B cell (primary cell): ENCODE measurements around the gene OR56A3. TPM values are rescaled to one million over a fixed set of nuclear protein-coding genes. Genes with fewer than 3 reads are reported as not detected.

ENCODE experiments used
- ATAC-seq: fragments of 200-7000 bp; cut with Tn5 transposase; one replicate; pipeline ENCODE4 v1.10.0; 2021; ENCODE audit warnings: low read depth, mild to moderate bottlenecking, moderate number of reproducible peaks, moderate library complexity
- CTCF ChIA-PET: fragments of 350-600 bp; sonication (Branson Sonifier 250); formaldehyde crosslinking; loops from one replicate; lab custom pipeline; 2021; ENCODE audit warnings: antibody characterized with exemption, inconsistent platforms; lab: Charles Lee
- POLR2A ChIA-PET: fragments of 350-600 bp; sonication (Branson Sonifier 250); formaldehyde crosslinking; loops from one replicate; lab custom pipeline; 2021; ENCODE audit warnings: antibody characterized with exemption; lab: Charles Lee
- DNase-seq: peaks from one replicate; pipeline ENCODE4 v3.0.0; 2013
- H2AFZ ChIP-seq: 2 replicates; pipeline ENCODE4 v1.6.1; 2012; ENCODE audit warnings: mild to moderate bottlenecking, low read depth, low read length; ENCODE audit not compliant: insufficient read depth, poor library complexity, severe bottlenecking
- H3K27ac ChIP-seq, 2 donors: 1 replicate in 1 of 2; 2 replicates in 1 of 2; pipeline ENCODE4 v1.5.1; 2012 to 2013; ENCODE audit warnings: low read length in 2 of 2, mild to moderate bottlenecking in 2 of 2, moderate library complexity in 1 of 2
- H3K27me3 ChIP-seq, 4 experiments: fragments of 200-600 bp in 1 of 4; sonication (generic) in 1 of 4; replicated peaks in 1 of 4; 1 replicate in 2 of 4; 2 replicates in 2 of 4; pipeline versions ENCODE4 v1.6.1 to v1.7.0; 2013 to 2016; ENCODE audit warnings: low read length in 3 of 4, mild to moderate bottlenecking in 2 of 4, mixed read lengths in 1 of 4, moderate library complexity in 1 of 4; ENCODE audit not compliant: insufficient read depth in 4 of 4, control insufficient read depth in 3 of 4; ENCODE audit errors: control extremely low read depth in 1 of 4
- H3K36me3 ChIP-seq, 2 experiments: replicated peaks in 1 of 2; 1 replicate in 1 of 2; 2 replicates in 1 of 2; pipeline versions ENCODE4 v1.6.1 to v1.7.1; 2013; ENCODE audit warnings: low read length in 1 of 2; ENCODE audit not compliant: insufficient read depth in 2 of 2, control insufficient read depth in 1 of 2; ENCODE audit errors: control extremely low read depth in 1 of 2, extremely low read depth in 1 of 2
- H3K4me1 ChIP-seq, 2 donors: fragments of 200-600 bp in 1 of 2; sonication (generic) in 1 of 2; 1 replicate in 1 of 2; 2 replicates in 1 of 2; pipeline versions ENCODE4 v1.5.1 to v1.6.1; 2013 to 2017; ENCODE audit warnings: low read length in 2 of 2; ENCODE audit not compliant: control insufficient read depth in 2 of 2, insufficient read depth in 2 of 2
- H3K4me2 ChIP-seq: replicated peaks from 2 replicates; pipeline ENCODE3; 2012; ENCODE audit warnings: mild to moderate bottlenecking, low read depth, low read length; ENCODE audit not compliant: poor library complexity, severe bottlenecking
- H3K4me3 ChIP-seq, 5 experiments: fragments of 200-600 bp in 1 of 5; sonication (generic) in 1 of 5; 1 replicate in 3 of 5; 2 replicates in 2 of 5; pipeline versions ENCODE4 v1.5.1 to v1.7.0; 2011 to 2016; ENCODE audit warnings: low read length in 4 of 5, mild to moderate bottlenecking in 4 of 5, low read depth in 2 of 5, control low read depth in 1 of 5, moderate library complexity in 1 of 5; ENCODE audit not compliant: insufficient read depth in 1 of 5; ENCODE audit errors: control extremely low read depth in 1 of 5, extremely low read depth in 1 of 5
- H3K79me2 ChIP-seq: fragments of 200-600 bp; sonication (generic); one replicate; pipeline ENCODE4 v1.6.0; 2016; ENCODE audit warnings: low read length; ENCODE audit not compliant: control insufficient read depth, insufficient read depth
- H3K9ac ChIP-seq: fragments of 200-600 bp; sonication (generic); 2 replicates; pipeline ENCODE4 v1.6.1; 2017; ENCODE audit warnings: mild to moderate bottlenecking, low read length, moderate library complexity
- H3K9me3 ChIP-seq, 3 donors: one replicate each; pipeline versions ENCODE4 v1.6.1 to v1.7.1; 2013; ENCODE audit warnings: low read length in 2 of 3; ENCODE audit not compliant: control insufficient read depth in 2 of 3, insufficient read depth in 1 of 3; ENCODE audit errors: control extremely low read depth in 1 of 3
- H4K20me1 ChIP-seq: 2 replicates; pipeline ENCODE4 v1.6.0; 2012; ENCODE audit warnings: mild to moderate bottlenecking, low read length; ENCODE audit not compliant: insufficient read depth, control insufficient read depth, poor library complexity, severe bottlenecking
- H3K27ac Mint-ChIP-seq: one replicate; pipeline ENCODE4 v1.8.0; 2021; ENCODE audit warnings: mixed read lengths
- H3K27me3 Mint-ChIP-seq: one replicate; pipeline ENCODE4 v1.8.0; 2021; ENCODE audit warnings: mixed read lengths
- H3K4me1 Mint-ChIP-seq: one replicate; pipeline ENCODE4 v1.8.0; 2021; ENCODE audit warnings: mixed read lengths
- H3K4me3 Mint-ChIP-seq: one replicate; pipeline ENCODE4 v1.8.0; 2021; ENCODE audit warnings: mixed read lengths
- H3K9me3 Mint-ChIP-seq: one replicate; pipeline ENCODE4 v1.8.0; 2022; ENCODE audit warnings: mixed read lengths; ENCODE audit not compliant: insufficient read depth
- CTCF ChIP-seq: fragments of 200-600 bp; IDR thresholded peaks from one replicate; pipeline ENCODE4 v1.8.0; 2022; ENCODE audit warnings: antibody characterized with exemption, mild to moderate bottlenecking
- EZH2 ChIP-seq: IDR thresholded peaks from 2 replicates; pipeline ENCODE4 v1.6.1; 2012; ENCODE audit warnings: borderline replicate concordance, low read depth, mild to moderate bottlenecking, moderate library complexity, low read length; ENCODE audit not compliant: insufficient read depth, poor library complexity, severe bottlenecking
- WGBS: methylation state at CpG from one replicate; pipeline ENCODE4 v1.1.5; 2013; ENCODE audit warnings: missing lambda C conversion rate; ENCODE audit not compliant: insufficient coverage; 5-methylcytosine and 5-hydroxymethylcytosine counted together
- intact Hi-C: fragments of 100-400 bp; cut with micrococcal nuclease; formaldehyde crosslinking; loops from one replicate; pipeline ENCODE4 v1.10.0; 2022
- polyA plus RNA-seq: library from polyadenylated mRNA; depleted of rRNA; stranded (reverse); fragments of >200 nt; gene quantifications from 2 replicates; pipeline ENCODE4 v1.2.3, GENCODE V29; 2012
- total RNA-seq, 2 donors: library from RNA; stranded (reverse); fragments of 120-200 nt in 1 of 2; gene quantifications; 1 replicate in 1 of 2; 2 replicates in 1 of 2; pipeline versions ENCODE4 v1.2.3 to v1.2.4, GENCODE V29; 2013 to 2022

The OR56A3 gene
- total and polyA plus RNA-seq, 2 donors (not counting 1 experiment from before 2014, with no cell fraction given): not detected

DNA sequence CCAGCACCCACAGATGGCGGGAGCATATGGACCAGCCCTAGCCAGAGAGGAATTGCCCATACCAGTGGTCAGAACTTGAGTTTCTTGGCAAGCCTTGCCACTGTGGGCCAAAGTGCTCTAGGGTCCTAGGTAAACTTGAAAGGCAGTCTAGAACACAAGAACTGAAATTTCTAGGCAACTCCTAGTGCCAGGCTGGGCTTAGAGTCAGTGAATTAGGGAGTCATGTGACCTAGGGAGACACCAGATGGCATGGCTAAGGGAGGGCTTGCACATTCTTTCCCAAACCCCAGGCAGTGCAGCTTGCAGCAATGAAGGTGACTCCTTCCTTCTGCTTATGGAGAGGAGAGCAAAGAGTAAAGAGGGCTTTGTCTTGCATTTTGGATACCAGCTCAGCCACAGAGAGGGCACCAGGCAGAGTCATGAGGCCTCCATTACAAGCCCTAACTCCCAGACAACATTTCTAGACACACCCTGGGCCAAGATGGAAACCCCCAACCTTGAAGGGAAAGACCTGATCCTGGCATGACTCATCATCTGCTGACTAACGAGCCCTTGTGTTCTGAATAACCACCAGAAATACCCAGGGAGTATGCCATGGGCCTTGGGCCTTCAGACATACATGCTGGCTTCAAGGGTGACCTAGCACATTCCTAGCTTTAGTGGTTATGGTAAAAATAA is 19.2 kb upstream of the OR56A3 start:
- no peaks in the 10 kb centered on the region for H3K79me2 ChIP-seq
- intact Hi-C loops: no loop called here
- ChIA-PET CTCF (no interaction called here), POLR2A (no interaction called here)
- Mint-ChIP-seq H3K27ac (no peak overlapping the region), H3K4me1 (no peaks in the 10 kb centered on the region), H3K4me3 (no peak overlapping the region), H3K27me3 (no peaks in the 10 kb centered on the region), H3K9me3 (peaks cover 5% of the 10 kb centered on the region)
- H3K9ac ChIP-seq: no peak overlapping the region
- no peaks in the 10 kb centered on the region for H3K4me1 ChIP-seq
- no peaks in the 10 kb centered on the region for H4K20me1 ChIP-seq
- TF ChIP-seq EZH2 (no peak), CTCF (no peak)
- no peaks in the 10 kb centered on the region for H3K36me3 ChIP-seq
- no peak overlapping the region for H3K4me2 ChIP-seq
- H3K4me3 ChIP-seq: no peak overlapping the region
- WGBS: 71% methylated on average over 2 of the region's 2 CpGs
- no peak overlapping the region for H2AFZ ChIP-seq
- H3K27me3 ChIP-seq: no peaks in the 10 kb centered on the region
- DNase-seq (no peak), ATAC-seq (no peak)
- peaks cover 0 to 7% (median 2%) of the 10 kb centered on the region in 3 donors for H3K9me3 ChIP-seq
- H3K27ac ChIP-seq: no peak overlapping the region

DNA sequence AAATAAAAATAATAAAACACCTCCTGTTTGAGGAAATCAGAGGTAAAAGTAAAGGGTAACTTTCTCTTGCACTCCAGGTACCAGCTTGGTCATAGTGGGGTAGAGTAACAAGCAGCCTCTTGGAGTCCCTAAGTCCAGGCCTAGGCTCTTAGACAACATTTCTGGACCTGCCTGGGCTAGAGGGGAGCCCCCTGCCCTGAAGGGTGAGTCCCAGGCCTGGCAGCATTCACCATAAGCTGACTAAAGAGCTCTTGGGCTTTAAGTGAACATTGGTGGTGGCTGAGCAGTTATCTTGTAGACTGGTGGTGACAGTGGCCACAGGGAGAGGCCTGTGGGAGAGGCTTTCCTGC is 18.6 kb upstream of the OR56A3 start:
- H3K4me1 ChIP-seq: no peaks in the 10 kb centered on the region
- no peaks in the 10 kb centered on the region for H4K20me1 ChIP-seq
- CTCF ChIA-PET: no interaction called here
- DNase-seq (no peak), ATAC-seq (no peak)
- no peaks in the 10 kb centered on the region for H3K27me3 ChIP-seq
- no peak overlapping the region for H3K4me2 ChIP-seq
- intact Hi-C loops: no loop called here
- H3K4me3 ChIP-seq: no peak overlapping the region
- TF ChIP-seq CTCF: no peak
- H3K9ac ChIP-seq: no peak overlapping the region
- H3K79me2 ChIP-seq: no peaks in the 10 kb centered on the region
- Mint-ChIP-seq H3K27me3 (no peaks in the 10 kb centered on the region), H3K4me3 (no peak overlapping the region), H3K4me1 (no peaks in the 10 kb centered on the region), H3K27ac (no peak overlapping the region), H3K9me3 (peaks cover 6% of the 10 kb centered on the region)
- H3K36me3 ChIP-seq: no peaks in the 10 kb centered on the region
- no peak overlapping the region for H3K27ac ChIP-seq
- H2AFZ ChIP-seq: no peak overlapping the region
- peaks cover 0 to 13% (median 2%) of the 10 kb centered on the region in 3 donors for H3K9me3 ChIP-seq
- POLR2A ChIA-PET: no interaction called here
